Gastroesophageal sphincter (tissue), 3 donors: Measurements from ENCODE around the gene ZNF215.
"Not testable (repeated sequence)": the region's sequence is repeated elsewhere in the genome, so short reads cannot be mapped to it uniquely, and the experiment has no call there.

ENCODE experiments used
- CTCF ChIP-seq, 4 experiments: fragments of 200-600 bp in 2 of 4; fragments of 450-650 bp in 2 of 4; sonication (generic) in 1 of 4; IDR thresholded peaks; one replicate each; pipeline ENCODE4 v1.5.1; 2017 to 2019; ENCODE audit warnings: antibody characterized with exemption in 4 of 4, mild to moderate bottlenecking in 2 of 4, moderate library complexity in 2 of 4
- EP300 ChIP-seq: sonication (generic); formaldehyde crosslinking; IDR thresholded peaks from one replicate; pipeline ENCODE4 v1.6.1; 2017; ENCODE audit warnings: antibody characterized with exemption, mild to moderate bottlenecking
- POLR2AphosphoS5 ChIP-seq: sonication (generic); formaldehyde crosslinking; IDR thresholded peaks from one replicate; pipeline ENCODE4 v1.6.1; 2017; ENCODE audit warnings: antibody characterized with exemption

- TF ChIP-seq CTCF (IDR thresholded peaks at IDR 0.05); EP300; POLR2AphosphoS5: not testable (repeated sequence)
Observed at GRCh38 chr11:6969854-6970253, 43.6 kb downstream of the ZNF215 start.
